Measurements from ENCODE around the gene CDYL2.

Gene CDYL2

GRCh38 chr16:80564394-80564793, 240.0 kb downstream of the CDYL2 start:
- Histone ChIP-seq H3F3A (ENCODE audit: control insufficient read depth, insufficient read depth) (no peaks in the 10 kb centered on the region), H3K9me3 (ENCODE audit: control insufficient read depth, insufficient read depth, low read length) (no peaks in the 10 kb centered on the region), H3K27ac (ENCODE audit: low read depth, low read length) (no peak overlapping the region), H3K27me3 (ENCODE audit: control insufficient read depth, low read length) (no peaks in the 10 kb centered on the region), H3K4me2 (ENCODE audit: low read length) (peak overlapping the region; percentile 25; the same call in 1 of the 2 replicates), H3K4me3 (ENCODE audit: low read length) (no peak overlapping the region), H3K4me1 (ENCODE audit: control insufficient read depth, low read length) (peaks cover 9% of the 10 kb centered on the region), H3K79me2 (ENCODE audit: control insufficient read depth, low read length) (no peaks in the 10 kb centered on the region), H4K20me1 (ENCODE audit: control insufficient read depth, insufficient read depth, low read depth, low read length) (no peaks in the 10 kb centered on the region), H3K9me2 (replicated peaks; ENCODE audit: control insufficient read depth, low read length) (no peaks in the 10 kb centered on the region), H3K36me3 (ENCODE audit: control insufficient read depth, low read length) (no peaks in the 10 kb centered on the region)
- TF ChIP-seq, protein P1, sequence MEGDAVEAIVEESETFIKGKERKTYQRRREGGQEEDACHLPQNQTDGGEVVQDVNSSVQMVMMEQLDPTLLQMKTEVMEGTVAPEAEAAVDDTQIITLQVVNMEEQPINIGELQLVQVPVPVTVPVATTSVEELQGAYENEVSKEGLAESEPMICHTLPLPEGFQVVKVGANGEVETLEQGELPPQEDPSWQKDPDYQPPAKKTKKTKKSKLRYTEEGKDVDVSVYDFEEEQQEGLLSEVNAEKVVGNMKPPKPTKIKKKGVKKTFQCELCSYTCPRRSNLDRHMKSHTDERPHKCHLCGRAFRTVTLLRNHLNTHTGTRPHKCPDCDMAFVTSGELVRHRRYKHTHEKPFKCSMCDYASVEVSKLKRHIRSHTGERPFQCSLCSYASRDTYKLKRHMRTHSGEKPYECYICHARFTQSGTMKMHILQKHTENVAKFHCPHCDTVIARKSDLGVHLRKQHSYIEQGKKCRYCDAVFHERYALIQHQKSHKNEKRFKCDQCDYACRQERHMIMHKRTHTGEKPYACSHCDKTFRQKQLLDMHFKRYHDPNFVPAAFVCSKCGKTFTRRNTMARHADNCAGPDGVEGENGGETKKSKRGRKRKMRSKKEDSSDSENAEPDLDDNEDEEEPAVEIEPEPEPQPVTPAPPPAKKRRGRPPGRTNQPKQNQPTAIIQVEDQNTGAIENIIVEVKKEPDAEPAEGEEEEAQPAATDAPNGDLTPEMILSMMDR (IDR thresholded peaks at IDR 0.05; ENCODE audit: low read depth, low read length, poor library complexity, severe bottlenecking), result no peak
- TF ChIP-seq EZH2phosphoT487 (IDR thresholded peaks at IDR 0.05; ENCODE audit: borderline replicate concordance, low read length), result no peak

DNA sequence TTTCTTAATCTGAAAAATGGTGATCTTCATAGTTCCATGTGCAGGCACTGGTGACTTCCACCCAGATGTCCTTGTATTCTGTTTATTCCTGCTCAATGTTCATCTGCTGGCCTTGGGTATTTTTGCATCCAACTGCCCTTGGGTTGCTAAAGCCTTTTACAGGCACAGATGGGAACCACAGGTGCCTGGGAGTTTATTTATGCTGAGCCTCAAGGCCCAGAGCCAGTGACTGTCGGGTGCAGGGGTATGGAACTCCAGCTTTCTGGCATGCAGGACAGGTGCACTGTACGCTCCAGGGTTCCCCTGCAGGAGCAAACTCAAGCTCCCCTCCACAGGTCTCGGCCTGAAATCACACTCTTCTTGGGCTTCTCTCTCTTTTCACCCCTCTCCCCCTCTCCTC, 241.3 kb downstream of the CDYL2 start:
- no peaks in the 10 kb centered on the region for H4K20me1 ChIP-seq (ENCODE audit: control insufficient read depth, insufficient read depth, low read depth, low read length)
- H3K27ac ChIP-seq (ENCODE audit: low read depth, low read length), result no peak overlapping the region
- no peaks in the 10 kb centered on the region for H3K79me2 ChIP-seq (ENCODE audit: control insufficient read depth, low read length)
- no peaks in the 10 kb centered on the region for H3K9me3 ChIP-seq (ENCODE audit: control insufficient read depth, insufficient read depth, low read length)
- H3K9me2 ChIP-seq (replicated peaks; ENCODE audit: control insufficient read depth, low read length), result no peaks in the 10 kb centered on the region
- H3K36me3 ChIP-seq (ENCODE audit: control insufficient read depth, low read length), result no peaks in the 10 kb centered on the region
- no peak overlapping the region for H3K4me3 ChIP-seq (ENCODE audit: low read length)
- H3K4me2 ChIP-seq (ENCODE audit: low read length), result no peak overlapping the region
- peaks cover 9% of the 10 kb centered on the region for H3K4me1 ChIP-seq (ENCODE audit: control insufficient read depth, low read length)
- H3K27me3 ChIP-seq (ENCODE audit: control insufficient read depth, low read length), result no peaks in the 10 kb centered on the region
- no peak for TF ChIP-seq EZH2phosphoT487 (IDR thresholded peaks at IDR 0.05; ENCODE audit: borderline replicate concordance, low read length)
- TF ChIP-seq, protein P1 (IDR thresholded peaks at IDR 0.05; ENCODE audit: low read depth, low read length, poor library complexity, severe bottlenecking), result no peak
- H3F3A ChIP-seq (ENCODE audit: control insufficient read depth, insufficient read depth), result no peaks in the 10 kb centered on the region

GRCh38 chr16:80559369-80559768, 245.0 kb downstream of the CDYL2 start:
- Histone ChIP-seq H3F3A (ENCODE audit: control insufficient read depth, insufficient read depth) (no peaks in the 10 kb centered on the region), H3K36me3 (ENCODE audit: control insufficient read depth, low read length) (no peaks in the 10 kb centered on the region), H3K27me3 (ENCODE audit: control insufficient read depth, low read length) (no peaks in the 10 kb centered on the region), H3K9me2 (replicated peaks; ENCODE audit: control insufficient read depth, low read length) (no peaks in the 10 kb centered on the region), H3K4me2 (ENCODE audit: low read length) (no peak overlapping the region), H3K9me3 (ENCODE audit: control insufficient read depth, insufficient read depth, low read length) (no peaks in the 10 kb centered on the region), H3K4me1 (ENCODE audit: control insufficient read depth, low read length) (peaks cover 4% of the 10 kb centered on the region), H4K20me1 (ENCODE audit: control insufficient read depth, insufficient read depth, low read depth, low read length) (no peaks in the 10 kb centered on the region), H3K27ac (ENCODE audit: low read depth, low read length) (no peak overlapping the region), H3K4me3 (ENCODE audit: low read length) (no peak overlapping the region), H3K79me2 (ENCODE audit: control insufficient read depth, low read length) (no peaks in the 10 kb centered on the region)
- TF ChIP-seq, protein P1 (IDR thresholded peaks at IDR 0.05; ENCODE audit: low read depth, low read length, poor library complexity, severe bottlenecking), result no peak
- no peak for TF ChIP-seq EZH2phosphoT487 (IDR thresholded peaks at IDR 0.05; ENCODE audit: borderline replicate concordance, low read length)

DNA sequence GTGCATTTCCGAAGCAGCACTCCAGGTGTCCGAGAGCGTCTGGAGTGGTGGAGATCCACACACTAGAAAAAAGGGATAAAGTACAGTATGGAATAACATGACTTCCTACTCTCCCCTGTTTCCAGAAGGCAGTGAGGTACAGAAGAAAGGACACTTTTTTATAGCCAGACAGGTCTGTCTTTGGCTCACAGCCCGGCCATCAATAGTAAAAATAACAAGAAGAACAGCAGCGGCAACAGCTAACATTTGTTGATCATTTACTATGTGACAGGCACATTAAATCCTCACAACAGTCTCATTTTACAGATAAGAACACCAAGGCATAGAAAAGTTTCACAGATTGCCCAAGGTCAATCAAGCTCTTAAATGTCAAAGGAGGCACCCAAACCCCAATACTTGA, 247.4 kb downstream of the CDYL2 start:
- Histone ChIP-seq H3F3A (ENCODE audit: control insufficient read depth, insufficient read depth) (no peaks in the 10 kb centered on the region), H3K9me3 (ENCODE audit: control insufficient read depth, insufficient read depth, low read length) (no peaks in the 10 kb centered on the region), H4K20me1 (ENCODE audit: control insufficient read depth, insufficient read depth, low read depth, low read length) (no peaks in the 10 kb centered on the region), H3K27me3 (ENCODE audit: control insufficient read depth, low read length) (no peaks in the 10 kb centered on the region), H3K9me2 (replicated peaks; ENCODE audit: control insufficient read depth, low read length) (no peaks in the 10 kb centered on the region), H3K79me2 (ENCODE audit: control insufficient read depth, low read length) (no peaks in the 10 kb centered on the region), H3K36me3 (ENCODE audit: control insufficient read depth, low read length) (no peaks in the 10 kb centered on the region), H3K4me1 (ENCODE audit: control insufficient read depth, low read length) (no peaks in the 10 kb centered on the region), H3K4me3 (ENCODE audit: low read length) (no peak overlapping the region), H3K4me2 (ENCODE audit: low read length) (no peak overlapping the region), H3K27ac (ENCODE audit: low read depth, low read length) (no peak overlapping the region)
- no peak for TF ChIP-seq EZH2phosphoT487 (IDR thresholded peaks at IDR 0.05; ENCODE audit: borderline replicate concordance, low read length)

Data from DOHH2 (cell line).